ENCODE results near the gene NFYC. TPM values are rescaled to one million over a fixed set of nuclear protein-coding genes. Genes with fewer than 3 reads are reported as not detected.
A peak's percentile ranks its signal among the peaks of the same experiment; 100 is the strongest.

Gene NFYC
- total RNA-seq, 2 experiments from 2014 or later = 65.0 to 66.6 TPM

GRCh38 chr1:40739455-40740008 lies 48.0 kb downstream of the NFYC start:
- peaks cover 47% of the 10 kb centered on the region for H3K36me3 Mint-ChIP-seq
- peaks cover 20% of the 10 kb centered on the region for H3K4me1 Mint-ChIP-seq
- no peaks in the 10 kb centered on the region for H3K9me3 Mint-ChIP-seq
- no peak overlapping the region for H3K4me3 Mint-ChIP-seq
- POLR2A ChIA-PET = interaction anchor here (0.6 kb wide), 1 partner anchor 16 kb away, joined by 3 read pairs; no protein-coding TSS in a partner anchor
- no peak for DNase-seq
- no peaks in the 10 kb centered on the region for H3K27me3 Mint-ChIP-seq
- ATAC-seq (ENCODE audit: low read depth) = no peak
- H3K27ac Mint-ChIP-seq = peak overlapping the region; percentile 4

GRCh38 chr1:40740039-40740996 lies 48.8 kb downstream of the NFYC start:
- H3K9me3 Mint-ChIP-seq = no peaks in the 10 kb centered on the region
- POLR2A ChIA-PET = interaction anchor here (0.7 kb wide), 1 partner anchor 14 kb away, joined by 3 read pairs; no protein-coding TSS in a partner anchor
- no peak overlapping the region for H3K27ac Mint-ChIP-seq
- peaks cover 52% of the 10 kb centered on the region for H3K36me3 Mint-ChIP-seq
- H3K4me1 Mint-ChIP-seq = peaks cover 19% of the 10 kb centered on the region
- ATAC-seq (ENCODE audit: low read depth) = no peak
- no peak overlapping the region for H3K4me3 Mint-ChIP-seq
- DNase-seq = no peak
- H3K27me3 Mint-ChIP-seq = no peaks in the 10 kb centered on the region

- POLR2A ChIA-PET = interaction anchor here (0.7 kb wide), 1 partner anchor 13 kb away, joined by 3 read pairs; no protein-coding TSS in a partner anchor
- Mint-ChIP-seq H3K4me1 (peaks cover 18% of the 10 kb centered on the region), H3K27me3 (no peaks in the 10 kb centered on the region), H3K4me3 (no peak overlapping the region), H3K36me3 (peaks cover 59% of the 10 kb centered on the region), H3K9me3 (no peaks in the 10 kb centered on the region), H3K27ac (no peak overlapping the region)
- DNase-seq (no peak), ATAC-seq (ENCODE audit: low read depth) (no peak)
Measured at GRCh38 chr1:40740997-40741736, 49.7 kb downstream of the NFYC start.

GRCh38 chr1:40742363-40743061 lies 51.0 kb downstream of the NFYC start:
- Mint-ChIP-seq H3K4me1 (peaks cover 18% of the 10 kb centered on the region), H3K27me3 (no peaks in the 10 kb centered on the region), H3K36me3 (peaks cover 69% of the 10 kb centered on the region), H3K4me3 (no peak overlapping the region), H3K27ac (peak overlapping the region; percentile 36), H3K9me3 (no peaks in the 10 kb centered on the region)
- POLR2A ChIA-PET = no interaction called here
- ATAC-seq (ENCODE audit: low read depth) (no peak), DNase-seq (no peak)

GRCh38 chr1:40743452-40743851 lies 51.9 kb downstream of the NFYC start:
- H3K27ac Mint-ChIP-seq = no peak overlapping the region
- ATAC-seq (ENCODE audit: low read depth) = no peak
- no peaks in the 10 kb centered on the region for H3K27me3 Mint-ChIP-seq
- no peaks in the 10 kb centered on the region for H3K9me3 Mint-ChIP-seq
- H3K4me3 Mint-ChIP-seq = no peak overlapping the region
- peaks cover 20% of the 10 kb centered on the region for H3K4me1 Mint-ChIP-seq
- POLR2A ChIA-PET = no interaction called here
- no peak for DNase-seq
- peaks cover 72% of the 10 kb centered on the region for H3K36me3 Mint-ChIP-seq

GRCh38 chr1:40743860-40744259 lies 52.4 kb downstream of the NFYC start:
- no peak overlapping the region for H3K27ac Mint-ChIP-seq
- peaks cover 72% of the 10 kb centered on the region for H3K36me3 Mint-ChIP-seq

GRCh38 chr1:40745176-40745575 lies 53.7 kb downstream of the NFYC start:
- no peak for ATAC-seq (ENCODE audit: low read depth)

More at GRCh38 chr1:40743860-40744259, 52.4 kb downstream of the NFYC start:
- Mint-ChIP-seq H3K4me1 (peaks cover 20% of the 10 kb centered on the region), H3K4me3 (no peak overlapping the region), H3K9me3 (no peaks in the 10 kb centered on the region), H3K27me3 (no peaks in the 10 kb centered on the region)
- DNase-seq (no peak), ATAC-seq (ENCODE audit: low read depth) (no peak)
- POLR2A ChIA-PET = no interaction called here

GRCh38 chr1:40746344-40747090 lies 55.0 kb downstream of the NFYC start:
- Mint-ChIP-seq H3K27ac (no peak overlapping the region), H3K9me3 (no peaks in the 10 kb centered on the region), H3K36me3 (peaks cover 65% of the 10 kb centered on the region), H3K27me3 (no peaks in the 10 kb centered on the region), H3K4me3 (no peak overlapping the region), H3K4me1 (peaks cover 21% of the 10 kb centered on the region)
- ATAC-seq (ENCODE audit: low read depth) = no peak
- POLR2A ChIA-PET = interaction anchor here (0.6 to 1.2 kb wide), 2 partner anchors 55 to 608 kb away, joined by 3 to 5 read pairs; partner anchors contain the start of gene NFYC
- DNase-seq = no peak

More at GRCh38 chr1:40745176-40745575, 53.7 kb downstream of the NFYC start:
- Mint-ChIP-seq H3K27me3 (no peaks in the 10 kb centered on the region), H3K4me3 (no peak overlapping the region), H3K36me3 (peaks cover 68% of the 10 kb centered on the region), H3K27ac (no peak overlapping the region), H3K9me3 (no peaks in the 10 kb centered on the region), H3K4me1 (peaks cover 20% of the 10 kb centered on the region)
- no peak for DNase-seq
- POLR2A ChIA-PET = no interaction called here

- Mint-ChIP-seq H3K4me3 (no peak overlapping the region), H3K27me3 (no peaks in the 10 kb centered on the region), H3K27ac (no peak overlapping the region), H3K9me3 (no peaks in the 10 kb centered on the region), H3K4me1 (peaks cover 19% of the 10 kb centered on the region), H3K36me3 (peaks cover 59% of the 10 kb centered on the region)
- ATAC-seq (ENCODE audit: low read depth) (no peak), DNase-seq (no peak)
- POLR2A ChIA-PET = no interaction called here
Measured at GRCh38 chr1:40748841-40749718, 57.6 kb downstream of the NFYC start.

GRCh38 chr1:40749817-40750216 lies 58.3 kb downstream of the NFYC start:
- H3K4me3 Mint-ChIP-seq = no peak overlapping the region
- peaks cover 19% of the 10 kb centered on the region for H3K4me1 Mint-ChIP-seq
- DNase-seq (no peak), ATAC-seq (ENCODE audit: low read depth) (no peak)
- peaks cover 53% of the 10 kb centered on the region for H3K36me3 Mint-ChIP-seq
- POLR2A ChIA-PET = no interaction called here
- H3K9me3 Mint-ChIP-seq = no peaks in the 10 kb centered on the region
- H3K27ac Mint-ChIP-seq = no peak overlapping the region
- H3K27me3 Mint-ChIP-seq = no peaks in the 10 kb centered on the region

GRCh38 chr1:40750451-40750908 lies 59.0 kb downstream of the NFYC start:
- H3K4me3 Mint-ChIP-seq = no peak overlapping the region
- no peaks in the 10 kb centered on the region for H3K27me3 Mint-ChIP-seq
- H3K9me3 Mint-ChIP-seq = no peaks in the 10 kb centered on the region
- ATAC-seq (ENCODE audit: low read depth) (no peak), DNase-seq (no peak)
- H3K4me1 Mint-ChIP-seq = peaks cover 17% of the 10 kb centered on the region
- H3K27ac Mint-ChIP-seq = no peak overlapping the region
- peaks cover 51% of the 10 kb centered on the region for H3K36me3 Mint-ChIP-seq
- POLR2A ChIA-PET = no interaction called here

All from activated naive CD8-positive, alpha-beta T cell treated with anti-CD3 and anti-CD28 coated beads, Interleukin-2, amount 10 ng/mL, durations not matched to agents 7 days and 5 days (primary cell).